ENCODE data around the gene IRF4. TPM values are rescaled to one million over a fixed set of nuclear protein-coding genes. Genes with fewer than 3 reads are reported as not detected.

IRF4 gene
- total RNA-seq, 1 donor from 2014 or later: 1.3 TPM

GRCh38 chr6:437037-437392, 45.5 kb downstream of the IRF4 start:
- intact Hi-C loops (cut with DNase I): no loop called here
- Histone ChIP-seq H3K4me3 (no peak overlapping the region), H3K27me3 (no peaks in the 10 kb centered on the region), H3K4me1 (no peaks in the 10 kb centered on the region), H3K36me3 (no peaks in the 10 kb centered on the region), H3K9me3 (no peaks in the 10 kb centered on the region), H3K27ac (no peak overlapping the region)
- DNase-seq (ENCODE audit: low spot score in 2 of 2): no peak
- no peak for TF ChIP-seq CTCF (IDR thresholded peaks at IDR 0.05)

- intact Hi-C loops (cut with DNase I): no loop called here
- H3K4me1 ChIP-seq: no peaks in the 10 kb centered on the region
- H3K27ac ChIP-seq: no peak overlapping the region
- no peaks in the 10 kb centered on the region for H3K36me3 ChIP-seq
- no peak overlapping the region for H3K4me3 ChIP-seq
- H3K9me3 ChIP-seq: no peaks in the 10 kb centered on the region
- no peak for TF ChIP-seq CTCF (IDR thresholded peaks at IDR 0.05)
- DNase-seq (ENCODE audit: low spot score in 2 of 2): no peak
- no peaks in the 10 kb centered on the region for H3K27me3 ChIP-seq
These were observed 47.1 kb downstream of the IRF4 start for GRCh38 chr6:438634-439170.

- no peaks in the 10 kb centered on the region for H3K9me3 ChIP-seq
- H3K36me3 ChIP-seq: no peaks in the 10 kb centered on the region
- no peak for DNase-seq (ENCODE audit: low spot score in 2 of 2)
- H3K27ac ChIP-seq: no peak overlapping the region
- H3K27me3 ChIP-seq: no peaks in the 10 kb centered on the region
- no peak overlapping the region for H3K4me3 ChIP-seq
- no peaks in the 10 kb centered on the region for H3K4me1 ChIP-seq
- TF ChIP-seq CTCF (IDR thresholded peaks at IDR 0.05): no peak
- intact Hi-C loops (cut with DNase I): no loop called here
These were observed 48.2 kb downstream of the IRF4 start for GRCh38 chr6:439641-440167.

DNA sequence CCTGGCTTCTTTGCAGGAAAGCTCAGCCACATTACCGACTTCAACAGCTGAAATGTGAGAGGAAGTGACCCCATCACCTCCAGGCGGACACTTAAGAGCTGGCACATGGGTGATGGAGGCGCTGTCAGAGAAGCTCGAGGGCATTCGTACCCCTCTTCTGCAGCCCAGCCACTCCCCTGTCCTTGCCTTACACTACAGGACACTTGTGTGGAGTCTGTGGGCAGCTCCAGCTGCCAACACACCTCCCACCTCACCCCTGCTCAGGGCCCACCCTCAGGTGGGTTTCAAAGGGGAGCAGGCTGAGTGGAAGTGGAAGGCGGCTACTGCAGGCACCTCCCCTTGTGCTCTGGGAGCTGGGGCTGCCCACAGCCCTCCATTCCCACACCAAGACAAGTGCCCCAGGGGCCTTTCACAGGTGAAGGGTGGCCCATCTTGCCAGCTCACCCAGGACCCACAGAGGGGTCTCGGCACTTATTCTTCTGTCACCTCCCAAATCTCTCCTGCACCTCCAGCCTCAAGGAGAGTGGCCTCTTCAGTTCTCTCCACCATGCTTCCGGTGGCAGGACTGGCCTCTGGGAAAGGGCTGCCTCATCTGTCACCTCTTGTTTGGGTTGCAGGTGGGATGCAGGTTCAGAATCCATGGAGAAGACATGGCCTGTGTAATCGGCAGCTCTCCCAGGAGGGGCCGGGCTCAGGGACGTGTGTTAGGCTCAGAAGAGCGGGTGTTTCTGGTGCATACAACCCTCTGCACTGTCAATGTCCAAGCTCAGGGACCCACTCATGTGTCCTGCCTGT, 49.8 kb downstream of the IRF4 start:
- TF ChIP-seq CTCF (IDR thresholded peaks at IDR 0.05): no peak
- no peak for DNase-seq (ENCODE audit: low spot score in 2 of 2)
- Histone ChIP-seq H3K4me1 (no peaks in the 10 kb centered on the region), H3K4me3 (no peak overlapping the region), H3K27me3 (no peaks in the 10 kb centered on the region), H3K36me3 (no peaks in the 10 kb centered on the region), H3K27ac (no peak overlapping the region), H3K9me3 (no peaks in the 10 kb centered on the region)
- intact Hi-C loops (cut with DNase I): no loop called here

DNA sequence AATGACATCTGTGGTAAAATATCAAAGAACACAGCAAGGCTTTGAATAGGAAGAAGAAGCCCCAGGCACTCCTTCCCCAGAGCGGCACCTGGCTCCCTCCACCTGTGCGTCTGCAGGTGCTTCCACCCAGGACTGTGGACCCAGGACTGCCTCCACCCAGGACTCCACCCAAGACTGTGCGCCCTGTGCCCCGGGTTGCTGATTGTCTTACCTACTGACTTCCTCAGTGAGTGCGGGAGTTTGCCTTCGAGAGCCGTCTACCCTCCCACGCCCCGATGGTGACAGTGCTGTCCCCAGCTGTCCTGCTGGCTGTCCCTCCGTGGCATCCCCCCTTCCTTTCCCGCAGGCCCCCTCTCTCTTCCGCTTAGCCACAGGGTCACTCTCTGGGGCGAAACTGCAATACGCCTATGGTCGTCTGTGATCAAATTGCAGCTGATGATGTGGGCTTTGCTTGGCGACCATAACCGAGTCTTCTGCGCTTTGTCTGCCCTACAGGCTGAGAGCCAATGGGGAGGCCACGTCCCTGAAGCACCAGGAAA, 52.1 kb downstream of the IRF4 start:
- no peak for TF ChIP-seq CTCF (IDR thresholded peaks at IDR 0.05)
- no peaks in the 10 kb centered on the region for H3K4me1 ChIP-seq
- no peak for DNase-seq (ENCODE audit: low spot score in 2 of 2)
- no peaks in the 10 kb centered on the region for H3K36me3 ChIP-seq
- no peaks in the 10 kb centered on the region for H3K27me3 ChIP-seq
- no peak overlapping the region for H3K27ac ChIP-seq
- H3K4me3 ChIP-seq: no peak overlapping the region
- intact Hi-C loops (cut with DNase I): no loop called here
- no peaks in the 10 kb centered on the region for H3K9me3 ChIP-seq
